OCI-LY3 (cell line): Measurements from ENCODE around the gene DDA1.
A peak's percentile ranks its signal among the peaks of the same experiment; 100 is the strongest.

Experiments
- H2AFZ ChIP-seq: fragments of 200-600, 300-600 bp; shearing (Covaris generic); 2 replicates; pipeline ENCODE4 v1.6.0; 2014; ENCODE audit warnings: antibody characterized with exemption, low read depth, low read length
- H3K27ac ChIP-seq: fragments of 200-600, 300-600 bp; sonication (generic); 2 replicates; pipeline ENCODE4 v1.5.1; 2014; ENCODE audit warnings: mild to moderate bottlenecking, low read length, moderate library complexity, mixed read lengths
- H3K27me3 ChIP-seq: fragments of 200-600, 300-600 bp; sonication (generic); 2 replicates; pipeline ENCODE4 v1.6.1; 2014; ENCODE audit warnings: low read depth, low read length, mixed read lengths
- H3K36me3 ChIP-seq: fragments of 200-600, 300-600 bp; sonication (generic); replicated peaks from 2 replicates; pipeline ENCODE3; 2014; ENCODE audit warnings: low read depth, low read length, mixed read lengths
- H3K4me1 ChIP-seq: fragments of 300-600, 200-600 bp; sonication (generic); 2 replicates; pipeline ENCODE4 v1.6.1; 2014; ENCODE audit warnings: low read length, mixed read lengths
- H3K4me2 ChIP-seq: fragments of 200-600, 300-600 bp; sonication (generic); 2 replicates; pipeline ENCODE4 v1.6.1; 2014; ENCODE audit warnings: low read length, mixed read lengths
- H3K4me3 ChIP-seq: fragments of 300-600, 200-600 bp; sonication (generic); 2 replicates; pipeline ENCODE4 v1.5.1; 2014; ENCODE audit warnings: antibody characterized with exemption, mild to moderate bottlenecking, low read length, moderate library complexity
- H3K79me2 ChIP-seq: fragments of 300-600, 200-600 bp; shearing (Covaris generic); 2 replicates; pipeline ENCODE4 v1.6.1; 2014; ENCODE audit warnings: mild to moderate bottlenecking, low read length, mixed read lengths
- H3K9ac ChIP-seq: fragments of 300-600, 200-600 bp; shearing (Covaris generic); 2 replicates; pipeline ENCODE4 v1.6.0; 2014; ENCODE audit warnings: mild to moderate bottlenecking, low read length, moderate library complexity
- H3K9me3 ChIP-seq: fragments of 200-600, 300-600 bp; shearing (Covaris generic); 2 replicates; pipeline ENCODE4 v1.6.1; 2014; ENCODE audit warnings: low read length, mixed read lengths; ENCODE audit not compliant: insufficient read depth
- H4K20me1 ChIP-seq: fragments of 200-600, 300-600 bp; sonication (generic); 2 replicates; pipeline ENCODE4 v1.6.1; 2016; ENCODE audit warnings: low read length, mixed read lengths; ENCODE audit not compliant: insufficient read depth
- EZH2phosphoT487 ChIP-seq: fragments of 200-600 bp; shearing (Covaris generic); IDR thresholded peaks from 2 replicates; pipeline ENCODE4 v1.6.1; 2018; ENCODE audit warnings: antibody characterized with exemption, mixed run types, low read depth
- TF ChIP-seq, protein P1 (sequence below): fragments of 200-600, 300-600 bp; sonication (generic); IDR thresholded peaks from 2 replicates; pipeline ENCODE4 v1.5.1; 2014; ENCODE audit warnings: antibody characterized with exemption, low read length, low read depth

DDA1 gene

DNA sequence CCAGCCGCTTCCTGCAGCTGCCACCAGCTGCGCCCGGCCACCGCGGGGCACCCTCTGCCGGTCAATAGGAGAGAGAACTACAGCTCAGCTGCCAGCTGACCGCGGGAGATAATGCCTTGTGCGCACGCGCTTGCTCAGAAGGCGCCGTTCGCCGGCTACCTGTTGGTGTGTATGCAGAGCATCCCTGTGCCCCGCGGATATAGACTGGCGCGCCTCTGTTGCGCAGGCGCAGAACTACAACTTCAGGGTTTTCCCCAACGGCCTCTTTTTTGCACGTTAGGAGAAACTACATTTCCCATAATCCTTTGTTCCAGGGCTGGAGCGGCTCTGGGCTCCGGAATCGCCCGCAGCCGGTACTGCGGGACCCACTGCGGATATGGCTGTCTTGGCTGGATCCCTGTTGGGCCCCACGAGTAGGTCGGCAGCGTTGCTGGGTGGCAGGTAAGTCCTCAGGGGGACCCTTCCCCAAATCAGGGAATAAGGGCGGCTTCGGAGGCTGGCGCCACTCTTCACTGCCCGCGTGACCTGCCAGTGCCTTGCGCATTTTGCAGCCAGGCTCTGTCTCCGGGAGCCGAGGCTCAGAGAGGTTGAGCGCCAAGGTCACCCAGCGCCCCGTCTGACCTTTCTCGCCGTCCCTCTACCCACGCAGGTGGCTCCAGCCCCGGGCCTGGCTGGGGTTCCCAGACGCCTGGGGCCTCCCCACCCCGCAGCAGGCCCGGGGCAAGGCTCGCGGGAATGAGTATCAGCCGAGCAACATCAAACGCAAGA lies 3.7 kb upstream of the DDA1 start, which contains the start of gene MRPL34:
Gene MRPL34 (plus strand): TSS at position 356 of the 768 bp plus-strand sequence. CDS start 21 bp downstream, at position 377.
- peak within 1 kb of the TSS; percentile 60; the same call in 1 of the 2 replicates for H2AFZ ChIP-seq
- peaks cover 30% of the 10 kb centered on the region for H3K79me2 ChIP-seq

DNA sequence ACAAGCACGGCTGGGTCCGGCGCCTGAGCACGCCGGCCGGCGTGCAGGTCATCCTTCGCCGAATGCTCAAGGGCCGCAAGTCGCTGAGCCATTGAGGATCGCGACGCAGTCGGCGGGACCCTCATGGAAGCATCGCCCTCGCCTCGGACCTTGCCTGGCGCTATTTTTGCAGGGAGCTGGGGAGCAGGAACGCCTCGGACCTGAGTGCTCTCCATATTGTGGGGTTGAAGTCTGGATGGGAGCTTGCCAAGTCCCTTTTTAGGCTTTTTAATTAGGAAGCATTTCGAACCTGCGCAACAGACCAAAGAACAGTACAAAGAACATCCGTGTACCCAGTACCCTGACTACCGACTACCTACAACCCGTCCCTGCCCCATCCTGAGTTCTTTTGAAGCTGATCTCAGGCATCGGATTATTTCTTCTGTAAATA lies 3.1 kb upstream of the DDA1 start:
- Histone ChIP-seq H3K27me3 (no peaks in the 10 kb centered on the region), H3K4me2 (peak overlapping the region; percentile 77), H2AFZ (peak overlapping the region; percentile 13; the same call in 1 of the 2 replicates), H3K9me3 (no peaks in the 10 kb centered on the region), H3K27ac (peak overlapping the region; percentile 75), H3K4me1 (peaks cover 33% of the 10 kb centered on the region), H3K4me3 (peak overlapping the region; percentile 83), H3K79me2 (peaks cover 36% of the 10 kb centered on the region), H4K20me1 (0 out of 2 replicates have a peak, but pooled peaks cover 5% of the 10 kb centered on the region), H3K9ac (peak overlapping the region; percentile 73), H3K36me3 (no peaks in the 10 kb centered on the region)
- TF ChIP-seq, protein P1, sequence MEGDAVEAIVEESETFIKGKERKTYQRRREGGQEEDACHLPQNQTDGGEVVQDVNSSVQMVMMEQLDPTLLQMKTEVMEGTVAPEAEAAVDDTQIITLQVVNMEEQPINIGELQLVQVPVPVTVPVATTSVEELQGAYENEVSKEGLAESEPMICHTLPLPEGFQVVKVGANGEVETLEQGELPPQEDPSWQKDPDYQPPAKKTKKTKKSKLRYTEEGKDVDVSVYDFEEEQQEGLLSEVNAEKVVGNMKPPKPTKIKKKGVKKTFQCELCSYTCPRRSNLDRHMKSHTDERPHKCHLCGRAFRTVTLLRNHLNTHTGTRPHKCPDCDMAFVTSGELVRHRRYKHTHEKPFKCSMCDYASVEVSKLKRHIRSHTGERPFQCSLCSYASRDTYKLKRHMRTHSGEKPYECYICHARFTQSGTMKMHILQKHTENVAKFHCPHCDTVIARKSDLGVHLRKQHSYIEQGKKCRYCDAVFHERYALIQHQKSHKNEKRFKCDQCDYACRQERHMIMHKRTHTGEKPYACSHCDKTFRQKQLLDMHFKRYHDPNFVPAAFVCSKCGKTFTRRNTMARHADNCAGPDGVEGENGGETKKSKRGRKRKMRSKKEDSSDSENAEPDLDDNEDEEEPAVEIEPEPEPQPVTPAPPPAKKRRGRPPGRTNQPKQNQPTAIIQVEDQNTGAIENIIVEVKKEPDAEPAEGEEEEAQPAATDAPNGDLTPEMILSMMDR: no peak
- TF ChIP-seq EZH2phosphoT487: no peak

More for the DNA sequence above, 3.7 kb upstream of the DDA1 start, which contains the start of gene MRPL34:
- H4K20me1 ChIP-seq: 0 out of 2 replicates have a peak, but pooled peaks cover 5% of the 10 kb centered on the region
- H3K27me3 ChIP-seq: no peaks in the 10 kb centered on the region
- H3K9ac ChIP-seq: peak within 1 kb of the TSS; percentile 73
- H3K4me2 ChIP-seq: peak within 1 kb of the TSS; percentile 77
- no peaks in the 10 kb centered on the region for H3K9me3 ChIP-seq
- H3K4me3 ChIP-seq: peak within 1 kb of the TSS; percentile 83
- TF ChIP-seq, protein P1: peak; percentile 79
- no peak for TF ChIP-seq EZH2phosphoT487
- H3K4me1 ChIP-seq: peaks cover 31% of the 10 kb centered on the region
- H3K27ac ChIP-seq: peak within 1 kb of the TSS; percentile 75
- H3K36me3 ChIP-seq: no peaks in the 10 kb centered on the region

DNA sequence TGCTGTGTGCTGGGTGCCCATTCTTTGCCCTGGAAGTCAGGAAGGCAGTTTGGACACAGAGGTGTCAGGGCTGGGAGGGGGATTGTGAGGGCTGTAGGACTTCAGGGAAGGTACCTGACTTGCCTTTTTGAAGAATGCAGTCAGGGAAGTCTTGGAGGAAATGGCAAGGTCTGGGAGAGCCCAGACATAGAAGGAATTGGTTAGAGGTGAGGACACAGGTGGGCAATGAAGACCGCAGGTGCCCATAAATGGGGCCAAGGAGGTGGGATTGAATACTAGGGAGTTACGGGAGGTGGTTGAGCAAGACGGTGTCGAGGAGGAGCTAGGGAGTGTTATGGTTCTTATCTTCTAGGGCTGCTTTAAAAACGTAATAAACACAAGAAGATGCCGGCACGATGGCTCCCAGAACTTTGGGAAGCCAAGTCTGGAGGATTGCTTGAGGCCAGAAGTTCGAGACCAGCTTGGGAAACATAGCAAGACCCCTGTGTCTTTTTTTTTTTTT lies 1.4 kb upstream of the DDA1 start:
- Histone ChIP-seq H4K20me1 (peaks cover 12% of the 10 kb centered on the region; the same call in 1 of the 2 replicates), H3K36me3 (peaks cover 5% of the 10 kb centered on the region), H3K4me1 (peaks cover 26% of the 10 kb centered on the region), H3K4me3 (no peak overlapping the region), H3K27ac (no peak overlapping the region), H3K79me2 (peaks cover 50% of the 10 kb centered on the region), H2AFZ (no peak overlapping the region), H3K9me3 (no peaks in the 10 kb centered on the region), H3K9ac (no peak overlapping the region), H3K27me3 (no peaks in the 10 kb centered on the region), H3K4me2 (no peak overlapping the region)
- TF ChIP-seq, protein P1: no peak
- TF ChIP-seq EZH2phosphoT487: no peak

DNA sequence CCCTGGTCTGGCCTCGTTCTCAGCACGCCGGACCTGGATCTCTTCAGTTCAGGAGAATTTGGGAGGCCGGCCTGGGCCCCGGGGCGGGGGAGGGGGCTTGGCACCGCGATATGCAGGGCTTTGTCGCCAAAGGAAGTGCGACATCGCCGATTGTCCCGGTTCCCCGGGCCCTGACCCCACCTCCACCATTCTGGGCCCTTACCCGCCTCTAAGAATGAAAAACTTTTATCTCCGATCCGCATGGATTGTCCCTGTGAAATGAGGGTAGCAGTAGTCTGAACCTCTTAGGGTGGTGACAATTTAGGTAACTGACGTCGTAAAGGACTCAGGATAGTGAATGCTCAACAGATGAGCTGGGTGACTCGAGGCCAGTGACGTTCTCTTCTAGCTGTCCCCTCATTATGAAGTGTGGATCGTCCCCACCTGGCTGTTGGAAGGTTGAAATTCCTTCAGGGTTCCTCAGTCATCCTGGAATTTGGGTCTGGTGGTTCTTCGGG lies 650 bp downstream of the DDA1 start:
- H2AFZ ChIP-seq: no peak overlapping the region
- peak overlapping the region; percentile 87 for H3K4me2 ChIP-seq
- TF ChIP-seq EZH2phosphoT487: no peak
- TF ChIP-seq, protein P1: no peak
- H3K4me1 ChIP-seq: peaks cover 16% of the 10 kb centered on the region
- peak overlapping the region; percentile 98 for H3K4me3 ChIP-seq
- H3K79me2 ChIP-seq: peaks cover 53% of the 10 kb centered on the region
- H3K27me3 ChIP-seq: no peaks in the 10 kb centered on the region
- H3K27ac ChIP-seq: peak overlapping the region; percentile 47
- peak overlapping the region; percentile 91 for H3K9ac ChIP-seq
- H3K36me3 ChIP-seq: peaks cover 14% of the 10 kb centered on the region
- peaks cover 12% of the 10 kb centered on the region; the same call in 1 of the 2 replicates for H4K20me1 ChIP-seq
- H3K9me3 ChIP-seq: no peaks in the 10 kb centered on the region
